ENCODE data around the gene TTC39C. TPM values are rescaled to one million over a fixed set of nuclear protein-coding genes. Genes with fewer than 3 reads are reported as not detected.
"Not testable (repeated sequence)": the region's sequence is repeated elsewhere in the genome, so short reads cannot be mapped to it uniquely, and the experiment has no call there.

Gene TTC39C
- total RNA-seq, 1 donor from 2014 or later, result 29.2 TPM

GRCh38 chr18:24056506-24056905 is 42.0 kb downstream of the TTC39C start:
- Mint-ChIP-seq H3K9me3 (peaks cover 4% of the 10 kb centered on the region), H3K27me3 (no peaks in the 10 kb centered on the region), H3K27ac (no peak overlapping the region), H3K4me3 (no peak overlapping the region), H3K4me1 (peaks cover 51% of the 10 kb centered on the region), H3K36me3 (ENCODE audit: low read depth) (peaks cover 20% of the 10 kb centered on the region)
- intact Hi-C loops (cut with micrococcal nuclease), result loop anchor here (5.0 to 10.0 kb wide), 2 partner anchors 114 to 358 kb away; no protein-coding TSS in a partner anchor
- DNase-seq, result no peak

GRCh38 chr18:24057804-24058203 is 43.2 kb downstream of the TTC39C start:
- Mint-ChIP-seq H3K4me1 (peaks cover 48% of the 10 kb centered on the region), H3K9me3 (peaks cover 4% of the 10 kb centered on the region), H3K36me3 (ENCODE audit: low read depth) (peaks cover 18% of the 10 kb centered on the region), H3K27me3 (no peaks in the 10 kb centered on the region), H3K4me3 (no peak overlapping the region), H3K27ac (no peak overlapping the region)
- intact Hi-C loops (cut with micrococcal nuclease), result loop anchor here (5.0 to 10.0 kb wide), 2 partner anchors 116 to 357 kb away; no protein-coding TSS in a partner anchor
- no peak for DNase-seq

- not testable (repeated sequence) for H3K4me3 Mint-ChIP-seq, H3K9me3 Mint-ChIP-seq, DNase-seq, H3K27ac Mint-ChIP-seq, H3K27me3 Mint-ChIP-seq
- Mint-ChIP-seq H3K4me1 (peaks cover 44% of the 10 kb centered on the region), H3K36me3 (ENCODE audit: low read depth) (peaks cover 13% of the 10 kb centered on the region)
- intact Hi-C loops (cut with micrococcal nuclease), result loop anchor here (5.0 to 10.0 kb wide), 2 partner anchors 117 to 355 kb away; no protein-coding TSS in a partner anchor
Measured at GRCh38 chr18:24059385-24059784, 44.8 kb downstream of the TTC39C start.

- peaks cover 19% of the 10 kb centered on the region for H3K36me3 Mint-ChIP-seq (ENCODE audit: low read depth)
- H3K4me3 Mint-ChIP-seq, result no peak overlapping the region
- intact Hi-C loops (cut with micrococcal nuclease), result no loop called here
- no peak overlapping the region for H3K27ac Mint-ChIP-seq
- H3K9me3 Mint-ChIP-seq, result peaks cover 4% of the 10 kb centered on the region
- no peaks in the 10 kb centered on the region for H3K27me3 Mint-ChIP-seq
- H3K4me1 Mint-ChIP-seq, result peaks cover 37% of the 10 kb centered on the region
- no peak for DNase-seq
Measured at GRCh38 chr18:24060644-24061043, 46.1 kb downstream of the TTC39C start.

- intact Hi-C loops (cut with micrococcal nuclease), result loop anchor here (1.0 to 2.0 kb wide), 2 partner anchors 8 to 14 kb away; no protein-coding TSS in a partner anchor
- Mint-ChIP-seq H3K4me3 (no peak overlapping the region), H3K36me3 (ENCODE audit: low read depth) (peaks cover 34% of the 10 kb centered on the region), H3K27me3 (no peaks in the 10 kb centered on the region), H3K9me3 (no peaks in the 10 kb centered on the region), H3K27ac (no peak overlapping the region), H3K4me1 (peaks cover 31% of the 10 kb centered on the region)
- DNase-seq, result no peak
Measured at GRCh38 chr18:24063121-24063731, 48.7 kb downstream of the TTC39C start.

- H3K36me3 Mint-ChIP-seq (ENCODE audit: low read depth), result peaks cover 38% of the 10 kb centered on the region
- H3K4me1 Mint-ChIP-seq, result peaks cover 27% of the 10 kb centered on the region
Measured at GRCh38 chr18:24064391-24065100, 50.0 kb downstream of the TTC39C start.

GRCh38 chr18:24065906-24066305 is 51.4 kb downstream of the TTC39C start:
- Mint-ChIP-seq H3K4me3 (no peak overlapping the region), H3K36me3 (ENCODE audit: low read depth) (peaks cover 42% of the 10 kb centered on the region)

More at GRCh38 chr18:24064391-24065100, 50.0 kb downstream of the TTC39C start:
- intact Hi-C loops (cut with micrococcal nuclease), result no loop called here
- Mint-ChIP-seq H3K27ac (no peak overlapping the region), H3K9me3 (no peaks in the 10 kb centered on the region), H3K27me3 (no peaks in the 10 kb centered on the region), H3K4me3 (no peak overlapping the region)
- no peak for DNase-seq

GRCh38 chr18:24068945-24069693 is 54.6 kb downstream of the TTC39C start:
- H3K36me3 Mint-ChIP-seq (ENCODE audit: low read depth), result peaks cover 55% of the 10 kb centered on the region

More at GRCh38 chr18:24065906-24066305, 51.4 kb downstream of the TTC39C start:
- no peaks in the 10 kb centered on the region for H3K27me3 Mint-ChIP-seq
- H3K4me1 Mint-ChIP-seq, result peaks cover 28% of the 10 kb centered on the region
- intact Hi-C loops (cut with micrococcal nuclease), result no loop called here
- H3K9me3 Mint-ChIP-seq, result no peaks in the 10 kb centered on the region
- DNase-seq, result no peak
- no peak overlapping the region for H3K27ac Mint-ChIP-seq

GRCh38 chr18:24071029-24071428 is 56.5 kb downstream of the TTC39C start:
- peaks cover 14% of the 10 kb centered on the region for H3K4me1 Mint-ChIP-seq

More at GRCh38 chr18:24068945-24069693, 54.6 kb downstream of the TTC39C start:
- Mint-ChIP-seq H3K27me3 (no peaks in the 10 kb centered on the region), H3K9me3 (peaks cover under 1% of the 10 kb centered on the region), H3K4me1 (peaks cover 16% of the 10 kb centered on the region), H3K27ac (no peak overlapping the region), H3K4me3 (no peak overlapping the region)
- no peak for DNase-seq
- intact Hi-C loops (cut with micrococcal nuclease), result no loop called here

GRCh38 chr18:24071779-24072178 is 57.2 kb downstream of the TTC39C start:
- no peak for DNase-seq
- H3K36me3 Mint-ChIP-seq (ENCODE audit: low read depth), result peaks cover 56% of the 10 kb centered on the region
- peaks cover 5% of the 10 kb centered on the region for H3K9me3 Mint-ChIP-seq
- intact Hi-C loops (cut with micrococcal nuclease), result no loop called here
- H3K27me3 Mint-ChIP-seq, result no peaks in the 10 kb centered on the region
- no peak overlapping the region for H3K4me3 Mint-ChIP-seq
- H3K4me1 Mint-ChIP-seq, result peaks cover 18% of the 10 kb centered on the region
- H3K27ac Mint-ChIP-seq, result no peak overlapping the region

More at GRCh38 chr18:24071029-24071428, 56.5 kb downstream of the TTC39C start:
- no peak overlapping the region for H3K4me3 Mint-ChIP-seq
- intact Hi-C loops (cut with micrococcal nuclease), result no loop called here
- no peak overlapping the region for H3K27ac Mint-ChIP-seq
- H3K27me3 Mint-ChIP-seq, result no peaks in the 10 kb centered on the region
- peaks cover 5% of the 10 kb centered on the region for H3K9me3 Mint-ChIP-seq
- no peak for DNase-seq
- peaks cover 58% of the 10 kb centered on the region for H3K36me3 Mint-ChIP-seq (ENCODE audit: low read depth)

- Mint-ChIP-seq H3K27ac (no peak overlapping the region), H3K4me1 (peaks cover 21% of the 10 kb centered on the region), H3K36me3 (ENCODE audit: low read depth) (peaks cover 54% of the 10 kb centered on the region), H3K27me3 (no peaks in the 10 kb centered on the region), H3K4me3 (no peak overlapping the region), H3K9me3 (peaks cover 5% of the 10 kb centered on the region)
- no peak for DNase-seq
- intact Hi-C loops (cut with micrococcal nuclease), result no loop called here
Measured at GRCh38 chr18:24072743-24073142, 58.2 kb downstream of the TTC39C start.

GRCh38 chr18:24073791-24074190 is 59.2 kb downstream of the TTC39C start:
- Mint-ChIP-seq H3K27me3 (no peaks in the 10 kb centered on the region), H3K4me3 (no peak overlapping the region), H3K9me3 (peaks cover 5% of the 10 kb centered on the region), H3K27ac (no peak overlapping the region), H3K4me1 (peaks cover 24% of the 10 kb centered on the region), H3K36me3 (ENCODE audit: low read depth) (peaks cover 51% of the 10 kb centered on the region)
- intact Hi-C loops (cut with micrococcal nuclease), result no loop called here
- DNase-seq, result no peak

GRCh38 chr18:24074757-24075156 is 60.2 kb downstream of the TTC39C start:
- H3K27ac Mint-ChIP-seq, H3K9me3 Mint-ChIP-seq, DNase-seq, H3K27me3 Mint-ChIP-seq, H3K4me3 Mint-ChIP-seq: not testable (repeated sequence)
- Mint-ChIP-seq H3K36me3 (ENCODE audit: low read depth) (peaks cover 45% of the 10 kb centered on the region), H3K4me1 (peaks cover 24% of the 10 kb centered on the region)
- intact Hi-C loops (cut with micrococcal nuclease), result loop anchor here (5.0 kb wide), 3 partner anchors 102 to 247 kb away; no protein-coding TSS in a partner anchor
